NK-92 (cell line): ENCODE results near the gene ZYG11A.
"Not testable (repeated sequence)": the region's sequence is repeated elsewhere in the genome, so short reads cannot be mapped to it uniquely, and the experiment has no call there.

Experiments
- DNase-seq: peaks from one replicate; lab custom pipeline; 2025; ENCODE audit not compliant: unreplicated experiment; lab: John Stamatoyannopoulos, UW

Gene ZYG11A

GRCh38 chr1:52842643-52843310, at the start of gene ZYG11A:
Gene ZYG11A, plus strand, starts transcription at chr1:52842760. Its CDS starts 124 bp downstream, at chr1:52842884.
- no peak for DNase-seq

- not testable (repeated sequence) for DNase-seq
Measured at GRCh38 chr1:52793717-52794116, 48.8 kb upstream of the ZYG11A start.

- DNase-seq: no peak
Measured at GRCh38 chr1:52795464-52795863, 47.1 kb upstream of the ZYG11A start.

- DNase-seq: no peak
Measured at GRCh38 chr1:52798331-52798730, 44.2 kb upstream of the ZYG11A start.

GRCh38 chr1:52801011-52801410, 41.5 kb upstream of the ZYG11A start:
- DNase-seq: no peak

GRCh38 chr1:52804083-52804482, 38.5 kb upstream of the ZYG11A start:
- not testable (repeated sequence) for DNase-seq

- no peak for DNase-seq
Measured at GRCh38 chr1:52814465-52814864, 28.1 kb upstream of the ZYG11A start.

- not testable (repeated sequence) for DNase-seq
Measured at GRCh38 chr1:52820830-52821229, 21.7 kb upstream of the ZYG11A start.

GRCh38 chr1:52825868-52826267, 16.7 kb upstream of the ZYG11A start:
- DNase-seq: no peak

- no peak for DNase-seq
Measured at GRCh38 chr1:52834798-52835197, 7.8 kb upstream of the ZYG11A start.

GRCh38 chr1:52836035-52836434, 6.5 kb upstream of the ZYG11A start:
- no peak for DNase-seq

GRCh38 chr1:52839175-52839574, 3.4 kb upstream of the ZYG11A start:
- DNase-seq: not testable (repeated sequence)

GRCh38 chr1:52845119-52845518, 2.6 kb downstream of the ZYG11A start:
- DNase-seq: not testable (repeated sequence)

- DNase-seq: no peak
Measured at GRCh38 chr1:52848423-52848822, 5.9 kb downstream of the ZYG11A start.

- DNase-seq: no peak
Measured at GRCh38 chr1:52850951-52851350, 8.4 kb downstream of the ZYG11A start.

- no peak for DNase-seq
Measured at GRCh38 chr1:52852854-52853253, 10.3 kb downstream of the ZYG11A start.

- DNase-seq: no peak
Measured at GRCh38 chr1:52855584-52855983, 13.0 kb downstream of the ZYG11A start.

GRCh38 chr1:52856026-52856425, 13.5 kb downstream of the ZYG11A start:
- no peak for DNase-seq

- DNase-seq: no peak
Measured at GRCh38 chr1:52857443-52857842, 14.9 kb downstream of the ZYG11A start.

- no peak for DNase-seq
Measured at GRCh38 chr1:52862666-52863458, 20.3 kb downstream of the ZYG11A start.

GRCh38 chr1:52867087-52867863, 24.7 kb downstream of the ZYG11A start:
- no peak for DNase-seq

- not testable (repeated sequence) for DNase-seq
Measured at GRCh38 chr1:52869727-52870126, 27.2 kb downstream of the ZYG11A start.
